GM18526 (cell line): ENCODE measurements around the gene LRRN2.

Experiments used
- POLR2A ChIP-seq: IDR thresholded peaks from 3 replicates; pipeline ENCODE4 v1.6.1; 2011; ENCODE audit not compliant: insufficient read length; ENCODE audit errors: extremely low read depth

LRRN2 gene

GRCh38 chr1:204685236-204686006 is at the start of gene LRRN2:
LRRN2 (minus strand) TSS chr1:204685738; CDS start chr1:204619992, 65,746 bp downstream.
- no peak for TF ChIP-seq POLR2A

- TF ChIP-seq POLR2A, result no peak
Measured at GRCh38 chr1:204735042-204735441, 49.5 kb upstream of the LRRN2 start.

- TF ChIP-seq POLR2A, result no peak
Measured at GRCh38 chr1:204733869-204734596, 48.5 kb upstream of the LRRN2 start.

- no peak for TF ChIP-seq POLR2A
Measured at GRCh38 chr1:204733289-204733688, 47.8 kb upstream of the LRRN2 start.

- no peak for TF ChIP-seq POLR2A
Measured at GRCh38 chr1:204731985-204732575, 46.5 kb upstream of the LRRN2 start.

GRCh38 chr1:204731509-204731908 is 46.0 kb upstream of the LRRN2 start:
- no peak for TF ChIP-seq POLR2A

GRCh38 chr1:204730826-204731459 is 45.4 kb upstream of the LRRN2 start:
- no peak for TF ChIP-seq POLR2A

GRCh38 chr1:204729516-204729915 is 44.0 kb upstream of the LRRN2 start:
- no peak for TF ChIP-seq POLR2A

GRCh38 chr1:204728456-204728855 is 42.9 kb upstream of the LRRN2 start:
- TF ChIP-seq POLR2A, result no peak

- TF ChIP-seq POLR2A, result no peak
Measured at GRCh38 chr1:204728045-204728444, 42.5 kb upstream of the LRRN2 start.

GRCh38 chr1:204726478-204726877 is 40.9 kb upstream of the LRRN2 start:
- no peak for TF ChIP-seq POLR2A

- TF ChIP-seq POLR2A, result no peak
Measured at GRCh38 chr1:204725821-204726448, 40.4 kb upstream of the LRRN2 start.

- no peak for TF ChIP-seq POLR2A
Measured at GRCh38 chr1:204723131-204723787, 37.7 kb upstream of the LRRN2 start.

- no peak for TF ChIP-seq POLR2A
Measured at GRCh38 chr1:204721373-204722055, 36.0 kb upstream of the LRRN2 start.

- TF ChIP-seq POLR2A, result no peak
Measured at GRCh38 chr1:204716660-204717059, 31.1 kb upstream of the LRRN2 start.
